Calu3 (cell line): ENCODE measurements around the gene DST. TPM values are rescaled to one million over a fixed set of nuclear protein-coding genes. Genes with fewer than 3 reads are reported as not detected.

Experiments used
- BruUV-seq: library from RNA; stranded (reverse); fragments of 400-500 nt; replicated peaks from 2 replicates; lab custom pipeline; 2021; lab: Mats Ljungman, UMichigan
- CTCF ChIA-PET: fragments of 300-600 bp; sonication (Branson Sonifier 250); formaldehyde crosslinking; loops from one replicate; lab custom pipeline; 2022; ENCODE audit warnings: antibody characterized with exemption; lab: Charles Lee
- DNase-seq: peaks from one replicate; pipeline ENCODE4 v3.0.0; 2022
- H3K27ac Mint-ChIP-seq: one replicate; pipeline ENCODE4 v1.8.0; 2022; ENCODE audit warnings: mixed read lengths; ENCODE audit not compliant: unreplicated experiment
- H3K27me3 Mint-ChIP-seq: one replicate; pipeline ENCODE4 v1.8.0; 2022; ENCODE audit warnings: mixed read lengths; ENCODE audit not compliant: unreplicated experiment
- H3K36me3 Mint-ChIP-seq: one replicate; pipeline ENCODE4 v1.8.0; 2022; ENCODE audit warnings: mild to moderate bottlenecking, moderate library complexity, mixed read lengths; ENCODE audit not compliant: insufficient read depth, unreplicated experiment
- H3K4me1 Mint-ChIP-seq: one replicate; pipeline ENCODE4 v1.8.0; 2022; ENCODE audit warnings: mild to moderate bottlenecking, low read depth, mixed read lengths; ENCODE audit not compliant: unreplicated experiment
- H3K4me3 Mint-ChIP-seq: one replicate; pipeline ENCODE4 v1.8.0; 2022; ENCODE audit warnings: mild to moderate bottlenecking, low read depth, moderate library complexity, mixed read lengths; ENCODE audit not compliant: unreplicated experiment
- H3K9me3 Mint-ChIP-seq: one replicate; pipeline ENCODE4 v1.8.0; 2022; ENCODE audit warnings: low read depth, mixed read lengths; ENCODE audit not compliant: unreplicated experiment
- CTCF ChIP-seq: fragments of 200-600 bp; IDR thresholded peaks from one replicate; pipeline ENCODE4 v1.8.0; 2022; ENCODE audit warnings: antibody characterized with exemption; ENCODE audit not compliant: unreplicated experiment
- intact Hi-C: fragments of 100-400 bp; cut with micrococcal nuclease; formaldehyde crosslinking; loops from one replicate; pipeline ENCODE4 v1.10.0; 2022; ENCODE audit not compliant: unreplicated experiment
- total RNA-seq: library from RNA; stranded (reverse); gene quantifications from 2 replicates; pipeline ENCODE4 v1.2.3, GENCODE V29; 2022

The DST gene
- total RNA-seq, 1 experiment from 2014 or later, result 212 TPM

DNA sequence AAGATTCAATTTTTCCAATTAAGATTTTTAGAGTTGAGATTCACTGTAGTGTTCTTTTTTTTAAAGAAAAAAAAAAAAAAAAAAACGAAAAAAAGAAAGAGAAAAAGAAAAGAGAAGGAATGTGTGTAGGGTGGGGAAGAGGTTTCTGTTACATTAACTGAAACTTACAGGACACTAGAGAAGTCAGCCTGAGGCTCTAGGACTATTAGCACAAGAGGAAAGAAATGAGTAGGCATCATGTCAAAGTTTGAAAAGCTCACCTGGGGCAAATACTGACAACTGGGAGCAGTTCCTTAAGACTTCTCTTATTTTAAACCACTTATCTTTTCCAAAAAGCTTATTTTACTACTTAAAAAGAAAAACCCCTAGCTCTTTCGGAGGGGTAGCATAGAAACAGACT lies 185.9 kb downstream of the DST start:
- Mint-ChIP-seq H3K27me3 (no peaks in the 10 kb centered on the region), H3K4me1 (no peaks in the 10 kb centered on the region), H3K4me3 (no peak overlapping the region), H3K27ac (no peak overlapping the region), H3K9me3 (no peaks in the 10 kb centered on the region), H3K36me3 (peaks cover 17% of the 10 kb centered on the region)
- CTCF ChIA-PET, result interaction anchor here (0.7 kb wide), 2 partner anchors 229 to 342 kb away, joined by 7 to 9 read pairs; no protein-coding TSS in a partner anchor
- no TSS peak for BruUV-seq
- no peak for TF ChIP-seq CTCF
- intact Hi-C loops, result no loop called here
- no peak for DNase-seq

GRCh38 chr6:56450882-56451739 lies 191.6 kb downstream of the DST start:
- Mint-ChIP-seq H3K9me3 (no peaks in the 10 kb centered on the region), H3K27me3 (no peaks in the 10 kb centered on the region), H3K4me1 (peaks cover 8% of the 10 kb centered on the region), H3K36me3 (peaks cover 13% of the 10 kb centered on the region), H3K27ac (no peak overlapping the region), H3K4me3 (no peak overlapping the region)
- intact Hi-C loops, result no loop called here
- BruUV-seq, result no TSS peak
- CTCF ChIA-PET, result no interaction called here
- DNase-seq, result no peak
- no peak for TF ChIP-seq CTCF

GRCh38 chr6:56450376-56450775 lies 192.3 kb downstream of the DST start:
- intact Hi-C loops, result no loop called here
- Mint-ChIP-seq H3K36me3 (peaks cover 13% of the 10 kb centered on the region), H3K27ac (no peak overlapping the region), H3K27me3 (no peaks in the 10 kb centered on the region), H3K4me3 (no peak overlapping the region), H3K9me3 (no peaks in the 10 kb centered on the region), H3K4me1 (peaks cover 8% of the 10 kb centered on the region)
- DNase-seq, result no peak
- BruUV-seq, result no TSS peak
- TF ChIP-seq CTCF, result no peak
- CTCF ChIA-PET, result no interaction called here

- Mint-ChIP-seq H3K4me3 (no peak overlapping the region), H3K9me3 (no peaks in the 10 kb centered on the region), H3K27me3 (no peaks in the 10 kb centered on the region), H3K27ac (no peak overlapping the region), H3K4me1 (peaks cover 8% of the 10 kb centered on the region), H3K36me3 (peaks cover 13% of the 10 kb centered on the region)
- intact Hi-C loops, result no loop called here
- CTCF ChIA-PET, result interaction anchor here (1.1 kb wide), 1 partner anchor 28 kb away, joined by 3 read pairs; no protein-coding TSS in a partner anchor
- no TSS peak for BruUV-seq
- no peak for TF ChIP-seq CTCF
- no peak for DNase-seq
Observed at GRCh38 chr6:56448046-56448445, 194.6 kb downstream of the DST start.
